ENCODE measurements around the gene PHF13.
"Not testable (repeated sequence)": the region's sequence is repeated elsewhere in the genome, so short reads cannot be mapped to it uniquely, and the experiment has no call there.

The PHF13 gene

GRCh38 chr1:6597777-6598131 lies 15.8 kb upstream of the PHF13 start:
- no peak for DNase-seq
- no peaks in the 10 kb centered on the region for H3K27me3 ChIP-seq (replicated peaks; ENCODE audit: insufficient read depth, low read length)
- no peak overlapping the region for H3K4me3 ChIP-seq (ENCODE audit: low read length)
- H3K79me2 ChIP-seq (ENCODE audit: low read length): peaks cover 76% of the 10 kb centered on the region
- TF ChIP-seq, protein P1, sequence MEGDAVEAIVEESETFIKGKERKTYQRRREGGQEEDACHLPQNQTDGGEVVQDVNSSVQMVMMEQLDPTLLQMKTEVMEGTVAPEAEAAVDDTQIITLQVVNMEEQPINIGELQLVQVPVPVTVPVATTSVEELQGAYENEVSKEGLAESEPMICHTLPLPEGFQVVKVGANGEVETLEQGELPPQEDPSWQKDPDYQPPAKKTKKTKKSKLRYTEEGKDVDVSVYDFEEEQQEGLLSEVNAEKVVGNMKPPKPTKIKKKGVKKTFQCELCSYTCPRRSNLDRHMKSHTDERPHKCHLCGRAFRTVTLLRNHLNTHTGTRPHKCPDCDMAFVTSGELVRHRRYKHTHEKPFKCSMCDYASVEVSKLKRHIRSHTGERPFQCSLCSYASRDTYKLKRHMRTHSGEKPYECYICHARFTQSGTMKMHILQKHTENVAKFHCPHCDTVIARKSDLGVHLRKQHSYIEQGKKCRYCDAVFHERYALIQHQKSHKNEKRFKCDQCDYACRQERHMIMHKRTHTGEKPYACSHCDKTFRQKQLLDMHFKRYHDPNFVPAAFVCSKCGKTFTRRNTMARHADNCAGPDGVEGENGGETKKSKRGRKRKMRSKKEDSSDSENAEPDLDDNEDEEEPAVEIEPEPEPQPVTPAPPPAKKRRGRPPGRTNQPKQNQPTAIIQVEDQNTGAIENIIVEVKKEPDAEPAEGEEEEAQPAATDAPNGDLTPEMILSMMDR (IDR thresholded peaks at IDR 0.05; ENCODE audit: low read length): no peak
- no peak for TF ChIP-seq EZH2 (optimal IDR thresholded peaks at IDR 0.05; ENCODE audit: low read depth, low read length)
- TF ChIP-seq EZH2phosphoT487 (IDR thresholded peaks at IDR 0.05; ENCODE audit: low read length): no peak
- no peak overlapping the region for H3K4me2 ChIP-seq (ENCODE audit: low read depth, low read length)
- no peak overlapping the region for H2AFZ ChIP-seq (ENCODE audit: low read length)
- no peak overlapping the region for H3K9ac ChIP-seq (ENCODE audit: low read length)
- peaks cover 10% of the 10 kb centered on the region; the same call in 1 of the 2 replicates for H3F3A ChIP-seq (ENCODE audit: insufficient read depth, low read length)
- no peaks in the 10 kb centered on the region for H3K9me3 ChIP-seq (replicated peaks; ENCODE audit: insufficient read depth, low read length)
- H3K36me3 ChIP-seq (replicated peaks; ENCODE audit: insufficient read depth, low read length): peaks cover 11% of the 10 kb centered on the region; the same call in 1 of the 2 replicates
- peaks cover 6% of the 10 kb centered on the region; the same call in 1 of the 2 replicates for H3K4me1 ChIP-seq (ENCODE audit: low read length)
- no peak overlapping the region for H3K27ac ChIP-seq (ENCODE audit: low read length)
- H4K20me1 ChIP-seq (ENCODE audit: insufficient read depth, low read length): peaks cover 14% of the 10 kb centered on the region; the same call in 1 of the 2 replicates
- no peaks in the 10 kb centered on the region for H3K9me2 ChIP-seq (replicated peaks; ENCODE audit: insufficient read depth, low read length)

DNA sequence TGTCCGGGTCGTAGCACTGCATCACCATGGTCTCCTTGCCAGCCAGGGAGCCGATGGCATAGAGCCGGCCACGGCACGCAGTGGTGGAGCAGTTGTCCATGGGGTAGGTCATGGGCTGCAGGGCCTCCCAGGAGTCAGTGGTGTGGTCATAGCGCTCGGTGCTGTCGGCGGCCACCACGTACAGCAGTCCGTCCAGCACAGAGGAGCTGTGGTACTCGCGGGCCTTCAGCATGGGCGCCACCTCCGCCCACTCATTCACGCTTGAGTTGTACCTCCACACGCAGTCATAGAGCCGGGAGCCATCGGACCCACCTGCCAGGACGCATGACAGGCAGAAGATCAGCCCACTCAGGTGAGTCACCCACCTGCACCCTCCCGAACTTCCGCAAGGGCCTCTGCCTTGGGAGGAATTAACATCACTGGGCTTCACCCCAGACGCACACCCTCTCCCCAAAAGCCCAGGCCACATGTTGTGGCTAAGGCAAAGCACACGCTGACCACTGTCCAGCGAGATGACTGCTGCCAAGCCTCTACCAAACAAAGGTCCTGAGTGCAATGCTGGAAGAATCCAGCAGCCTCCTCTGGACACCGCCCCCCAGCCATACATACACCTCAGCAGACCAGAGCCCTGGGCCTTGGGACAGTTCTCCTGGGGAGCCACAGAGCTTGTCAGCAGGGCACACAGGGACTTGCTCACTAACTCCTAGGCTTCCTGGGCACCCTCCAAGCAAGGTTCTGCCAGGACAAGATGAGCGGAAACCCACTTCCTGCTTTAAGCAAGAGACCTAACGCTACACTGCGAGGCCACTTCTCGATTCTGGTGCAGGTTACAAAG lies 14.2 kb upstream of the PHF13 start:
- Histone ChIP-seq H3K79me2 (ENCODE audit: low read length) (peaks cover 71% of the 10 kb centered on the region), H3K9ac (ENCODE audit: low read length) (no peak overlapping the region; the same call in 1 of the 2 replicates), H3K27me3 (replicated peaks; ENCODE audit: insufficient read depth, low read length) (no peaks in the 10 kb centered on the region), H3K36me3 (replicated peaks; ENCODE audit: insufficient read depth, low read length) (peaks cover 11% of the 10 kb centered on the region; the same call in 1 of the 2 replicates), H2AFZ (ENCODE audit: low read length) (no peak overlapping the region), H4K20me1 (ENCODE audit: insufficient read depth, low read length) (peaks cover 14% of the 10 kb centered on the region; the same call in 1 of the 2 replicates), H3K4me1 (ENCODE audit: low read length) (peaks cover 13% of the 10 kb centered on the region), H3F3A (ENCODE audit: insufficient read depth, low read length) (peaks cover 25% of the 10 kb centered on the region), H3K4me3 (ENCODE audit: low read length) (peak overlapping the region; percentile 28), H3K9me2 (replicated peaks; ENCODE audit: insufficient read depth, low read length) (no peaks in the 10 kb centered on the region), H3K4me2 (ENCODE audit: low read depth, low read length) (peak overlapping the region; percentile 58), H3K27ac (ENCODE audit: low read length) (no peak overlapping the region), H3K9me3 (replicated peaks; ENCODE audit: insufficient read depth, low read length) (no peaks in the 10 kb centered on the region)
- DNase-seq: peak; percentile 51
- no peak for TF ChIP-seq EZH2 (optimal IDR thresholded peaks at IDR 0.05; ENCODE audit: low read depth, low read length)
- TF ChIP-seq, protein P1 (IDR thresholded peaks at IDR 0.05; ENCODE audit: low read length): no peak
- TF ChIP-seq EZH2phosphoT487 (IDR thresholded peaks at IDR 0.05; ENCODE audit: low read length): no peak

DNA sequence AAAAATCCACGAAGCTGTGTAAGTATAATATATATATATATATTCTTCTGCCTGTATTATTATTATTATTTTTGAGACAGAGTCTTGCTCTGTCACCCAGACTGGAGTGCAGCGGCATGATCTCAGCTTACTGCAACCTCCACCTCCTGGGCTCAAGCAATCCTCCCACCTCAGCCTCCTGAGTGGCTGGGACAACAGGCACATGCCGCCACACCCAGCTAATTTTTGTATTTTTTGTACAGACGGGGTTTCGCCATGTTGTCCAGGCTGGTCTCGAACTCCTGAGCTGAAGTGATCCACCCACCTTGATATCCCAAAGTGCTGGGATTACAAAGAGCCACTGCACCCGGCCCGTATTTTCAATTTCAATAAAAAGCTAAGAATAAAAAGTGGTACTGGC lies 13.5 kb upstream of the PHF13 start:
- Histone ChIP-seq H4K20me1 (ENCODE audit: insufficient read depth, low read length) (peaks cover 14% of the 10 kb centered on the region; the same call in 1 of the 2 replicates), H3K4me1 (ENCODE audit: low read length) (peaks cover 14% of the 10 kb centered on the region), H3F3A (ENCODE audit: insufficient read depth, low read length) (peaks cover 27% of the 10 kb centered on the region), H3K9ac (ENCODE audit: low read length) (peak overlapping the region; percentile 85; the same call in 1 of the 2 replicates), H3K36me3 (replicated peaks; ENCODE audit: insufficient read depth, low read length) (peaks cover 11% of the 10 kb centered on the region; the same call in 1 of the 2 replicates), H3K27ac (ENCODE audit: low read length) (peak overlapping the region; percentile 75; the same call in 1 of the 2 replicates), H3K4me2 (ENCODE audit: low read depth, low read length) (peak overlapping the region; percentile 81), H3K79me2 (ENCODE audit: low read length) (peaks cover 71% of the 10 kb centered on the region), H3K4me3 (ENCODE audit: low read length) (peak overlapping the region; percentile 81)
- H3K27me3 ChIP-seq (replicated peaks; ENCODE audit: insufficient read depth, low read length); H2AFZ ChIP-seq (ENCODE audit: low read length); H3K9me3 ChIP-seq (replicated peaks; ENCODE audit: insufficient read depth, low read length); H3K9me2 ChIP-seq (replicated peaks; ENCODE audit: insufficient read depth, low read length); DNase-seq: not testable (repeated sequence)
